Mucosa of descending colon (tissue), 3 donors: Measurements from ENCODE around the gene TNFSF13. TPM values are rescaled to one million over a fixed set of nuclear protein-coding genes. Genes with fewer than 3 reads are reported as not detected.

ENCODE experiments used
- ATAC-seq: fragments of 200-7000 bp; cut with Tn5 transposase; one replicate; pipeline ENCODE4 v1.9.1; 2020; ENCODE audit warnings: mild to moderate bottlenecking, moderate library complexity
- DNase-seq, 3 donors: peaks; one replicate each; pipeline ENCODE4 v3.0.0-alpha.2; 2020
- H3K36me3 ChIP-seq: fragments of 200-600 bp; one replicate; pipeline ENCODE4 v1.8.0; 2021; ENCODE audit warnings: low read depth, mild to moderate bottlenecking
- H3K4me1 ChIP-seq: fragments of 200-600 bp; one replicate; pipeline ENCODE4 v1.8.0; 2021; ENCODE audit warnings: low read depth, mild to moderate bottlenecking
- H3K4me3 ChIP-seq: fragments of 200-600 bp; one replicate; pipeline ENCODE4 v1.8.0; 2021; ENCODE audit warnings: mild to moderate bottlenecking
- H3K9me3 ChIP-seq: fragments of 200-600 bp; one replicate; pipeline ENCODE4 v1.8.0; 2021; ENCODE audit warnings: mild to moderate bottlenecking
- CTCF ChIP-seq: fragments of 200-600 bp; IDR thresholded peaks from one replicate; pipeline ENCODE4 v1.8.0; 2022; ENCODE audit warnings: antibody characterized with exemption, mild to moderate bottlenecking
- intact Hi-C, 2 donors: fragments of 100-400 bp; cut with DNase I in 1 of 2; cut with micrococcal nuclease in 1 of 2; formaldehyde crosslinking; loops; one replicate each; pipeline versions ENCODE4 v1.11.0 to v1.11.1; 2022; cut with DNase I, micrococcal nuclease
- long read RNA-seq, 2 donors: library from polyadenylated mRNA; unstranded; transcript quantifications; one replicate each; pipeline ENCODE4 v2.0.0, GENCODE V29; 2019 to 2021
- total RNA-seq, 3 donors: library from RNA; stranded (reverse); fragmentation: NEBNext Ultra II Directional in 2 of 3; extraction: Animal tissue kit (Norgen Biotek cat#: 25700) in 2 of 3; gene quantifications; one replicate each; pipeline versions ENCODE4 v1.2.1 to v1.2.4, GENCODE V29; 2021 to 2023
- donor health status: DM: no; HTN: no; CAD: no; lungs with moderate emphysema.
- donor health status: DM: no; HTN: no; CAD: no.
- donor health status: DM: no; HTN: yes; CAD: no.

TNFSF13 gene, protein sequence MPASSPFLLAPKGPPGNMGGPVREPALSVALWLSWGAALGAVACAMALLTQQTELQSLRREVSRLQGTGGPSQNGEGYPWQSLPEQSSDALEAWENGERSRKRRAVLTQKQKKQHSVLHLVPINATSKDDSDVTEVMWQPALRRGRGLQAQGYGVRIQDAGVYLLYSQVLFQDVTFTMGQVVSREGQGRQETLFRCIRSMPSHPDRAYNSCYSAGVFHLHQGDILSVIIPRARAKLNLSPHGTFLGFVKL
- 10 to 100 TPM; 41.0 to 74.6 (median 73.3) TPM for total RNA-seq
- long read RNA-seq, donor 1, transcript TNFSF13-201 (6 exons, 1,971 nt) = major isoform, 32 of 49 reads
- long read RNA-seq, donor 1, partial matches to known transcripts = 2 of 49 reads
- long read RNA-seq, donor 1, other reads (novel, unspliced or antisense) = 12 of 49 reads
- long read RNA-seq, donor 2, transcript TNFSF13-201 (6 exons, 1,971 nt) = major isoform, 23 of 51 reads
- long read RNA-seq, donor 2, partial matches to known transcripts = 9 of 51 reads
- long read RNA-seq, donor 2, other reads (novel, unspliced or antisense) = 11 of 51 reads

DNA sequence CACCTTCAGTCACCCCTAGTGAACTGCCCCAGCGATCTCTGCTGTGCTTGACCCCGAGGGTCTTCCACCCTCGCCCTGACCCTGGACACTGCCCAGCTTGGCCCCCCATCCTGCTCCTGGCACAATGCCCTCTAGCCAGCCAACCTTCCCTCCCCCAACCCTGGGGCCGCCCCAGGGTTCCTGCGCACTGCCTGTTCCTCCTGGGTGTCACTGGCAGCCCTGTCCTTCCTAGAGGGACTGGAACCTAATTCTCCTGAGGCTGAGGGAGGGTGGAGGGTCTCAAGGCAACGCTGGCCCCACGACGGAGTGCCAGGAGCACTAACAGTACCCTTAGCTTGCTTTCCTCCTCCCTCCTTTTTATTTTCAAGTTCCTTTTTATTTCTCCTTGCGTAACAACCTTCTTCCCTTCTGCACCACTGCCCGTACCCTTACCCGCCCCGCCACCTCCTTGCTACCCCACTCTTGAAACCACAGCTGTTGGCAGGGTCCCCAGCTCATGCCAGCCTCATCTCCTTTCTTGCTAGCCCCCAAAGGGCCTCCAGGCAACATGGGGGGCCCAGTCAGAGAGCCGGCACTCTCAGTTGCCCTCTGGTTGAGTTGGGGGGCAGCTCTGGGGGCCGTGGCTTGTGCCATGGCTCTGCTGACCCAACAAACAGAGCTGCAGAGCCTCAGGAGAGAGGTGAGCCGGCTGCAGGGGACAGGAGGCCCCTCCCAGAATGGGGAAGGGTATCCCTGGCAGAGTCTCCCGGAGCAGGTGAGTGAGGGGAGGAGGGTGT is at the start of gene TNFSF13:
TSS of gene TNFSF13 (plus strand) at position 207 of the 776 bp plus-strand sequence. CDS start at position 497, 290 bp downstream.
- TF ChIP-seq CTCF = no peak

GRCh38 chr17:7508846-7509245 is 49.7 kb upstream of the TNFSF13 start:
- intact Hi-C loops = no loop called here
- DNase-seq (no peak), ATAC-seq (no peak)
- Histone ChIP-seq H3K9me3 (no peaks in the 10 kb centered on the region), H3K4me3 (no peak overlapping the region), H3K36me3 (peaks cover 22% of the 10 kb centered on the region), H3K4me1 (peaks cover 10% of the 10 kb centered on the region)
- TF ChIP-seq CTCF = no peak

More for the DNA sequence above, at the start of gene TNFSF13:
- H3K4me1 ChIP-seq = peaks cover 56% of the 10 kb centered on the region
- H3K4me3 ChIP-seq = no peak within 1 kb of the TSS
- H3K9me3 ChIP-seq = no peaks in the 10 kb centered on the region
- DNase-seq = peak; percentile 77 to 84 (median 78)
- intact Hi-C loops = no loop called here
- no peaks in the 10 kb centered on the region for H3K36me3 ChIP-seq
- ATAC-seq = peak; percentile 46

DNA sequence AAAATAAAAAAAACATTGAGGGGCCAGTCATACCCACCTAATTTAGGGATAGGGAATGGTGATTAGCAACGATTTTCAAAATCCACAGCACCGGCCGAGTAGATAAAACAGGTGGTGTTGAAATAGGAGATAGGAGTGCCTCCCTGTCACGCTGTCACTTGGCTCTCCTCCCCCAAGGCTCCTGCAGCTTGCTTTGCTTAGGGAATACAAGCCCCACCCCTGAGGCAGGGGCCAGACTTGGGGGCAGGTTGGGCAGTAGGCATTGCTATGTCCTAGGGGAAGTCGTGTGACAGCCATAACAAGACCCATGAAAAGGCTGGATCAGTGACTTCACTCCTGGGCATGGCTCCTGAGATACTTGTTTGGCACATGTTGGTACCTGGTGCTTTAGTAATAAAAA is 48.6 kb upstream of the TNFSF13 start:
- DNase-seq = no peak
- intact Hi-C loops = loop anchor here in 1 of 2 donors (5.0 kb wide), 1 partner anchor 52 kb away; the partner anchor contains the start of gene SENP3
- ATAC-seq = no peak
- peaks cover 5% of the 10 kb centered on the region for H3K4me1 ChIP-seq
- TF ChIP-seq CTCF = no peak
- no peak overlapping the region for H3K4me3 ChIP-seq
- no peaks in the 10 kb centered on the region for H3K9me3 ChIP-seq
- peaks cover 22% of the 10 kb centered on the region for H3K36me3 ChIP-seq

- intact Hi-C loops = loop anchor here in 1 of 2 donors (5.0 kb wide), 1 partner anchor 51 kb away; the partner anchor contains the start of gene SENP3
- DNase-seq = no peak
Observed at GRCh38 chr17:7511108-7511507, 47.4 kb upstream of the TNFSF13 start.

More at GRCh38 chr17:7511108-7511507, 47.4 kb upstream of the TNFSF13 start:
- no peak overlapping the region for H3K4me3 ChIP-seq
- ATAC-seq = no peak
- H3K4me1 ChIP-seq = peaks cover 8% of the 10 kb centered on the region
- H3K9me3 ChIP-seq = no peaks in the 10 kb centered on the region
- no peak for TF ChIP-seq CTCF
- peaks cover 22% of the 10 kb centered on the region for H3K36me3 ChIP-seq
